ENCODE measurements around the gene MEA1. TPM values are rescaled to one million over a fixed set of nuclear protein-coding genes. Genes with fewer than 3 reads are reported as not detected.

MEA1 gene
- total RNA-seq, 1 donor from 2014 or later = 42.7 TPM

GRCh38 chr6:43035495-43036194 lies 21.9 kb upstream of the MEA1 start:
- Mint-ChIP-seq H3K27me3 (ENCODE audit: unreplicated experiment) (peaks cover 7% of the 10 kb centered on the region), H3K9me3 (ENCODE audit: unreplicated experiment) (no peaks in the 10 kb centered on the region), H3K4me3 (ENCODE audit: unreplicated experiment) (no peak overlapping the region)

GRCh38 chr6:43034190-43034525 lies 20.4 kb upstream of the MEA1 start:
- no peak for TF ChIP-seq CTCF (IDR thresholded peaks at IDR 0.05; ENCODE audit: partially characterized antibody, unreplicated experiment)
- H3K36me3 Mint-ChIP-seq (ENCODE audit: unreplicated experiment) = no peaks in the 10 kb centered on the region
- no peaks in the 10 kb centered on the region for H3K9me3 Mint-ChIP-seq (ENCODE audit: unreplicated experiment)
- H3K4me3 Mint-ChIP-seq (ENCODE audit: unreplicated experiment) = no peak overlapping the region
- peaks cover 2% of the 10 kb centered on the region for H3K4me1 Mint-ChIP-seq (ENCODE audit: low read depth, unreplicated experiment)
- no peak overlapping the region for H3K27ac Mint-ChIP-seq (ENCODE audit: unreplicated experiment)
- H3K27me3 Mint-ChIP-seq (ENCODE audit: unreplicated experiment) = peaks cover 7% of the 10 kb centered on the region
- DNase-seq = no peak

More at GRCh38 chr6:43035495-43036194, 21.9 kb upstream of the MEA1 start:
- Mint-ChIP-seq H3K36me3 (ENCODE audit: unreplicated experiment) (no peaks in the 10 kb centered on the region), H3K27ac (ENCODE audit: unreplicated experiment) (peak overlapping the region; percentile 55), H3K4me1 (ENCODE audit: low read depth, unreplicated experiment) (peaks cover 2% of the 10 kb centered on the region)
- DNase-seq = no peak
- no peak for TF ChIP-seq CTCF (IDR thresholded peaks at IDR 0.05; ENCODE audit: partially characterized antibody, unreplicated experiment)

GRCh38 chr6:43033496-43034189 lies 19.9 kb upstream of the MEA1 start:
- H3K4me3 Mint-ChIP-seq (ENCODE audit: unreplicated experiment) = no peak overlapping the region
- TF ChIP-seq CTCF (IDR thresholded peaks at IDR 0.05; ENCODE audit: partially characterized antibody, unreplicated experiment) = no peak
- H3K4me1 Mint-ChIP-seq (ENCODE audit: low read depth, unreplicated experiment) = peaks cover 2% of the 10 kb centered on the region
- H3K27me3 Mint-ChIP-seq (ENCODE audit: unreplicated experiment) = peaks cover 4% of the 10 kb centered on the region
- no peaks in the 10 kb centered on the region for H3K36me3 Mint-ChIP-seq (ENCODE audit: unreplicated experiment)
- no peak for DNase-seq
- no peaks in the 10 kb centered on the region for H3K9me3 Mint-ChIP-seq (ENCODE audit: unreplicated experiment)
- peak overlapping the region; percentile 5 for H3K27ac Mint-ChIP-seq (ENCODE audit: unreplicated experiment)

GRCh38 chr6:43032326-43032725 lies 18.6 kb upstream of the MEA1 start:
- H3K4me1 Mint-ChIP-seq (ENCODE audit: low read depth, unreplicated experiment) = peaks cover 2% of the 10 kb centered on the region
- no peaks in the 10 kb centered on the region for H3K36me3 Mint-ChIP-seq (ENCODE audit: unreplicated experiment)
- DNase-seq = no peak
- no peak overlapping the region for H3K27ac Mint-ChIP-seq (ENCODE audit: unreplicated experiment)
- peaks cover 2% of the 10 kb centered on the region for H3K27me3 Mint-ChIP-seq (ENCODE audit: unreplicated experiment)
- H3K4me3 Mint-ChIP-seq (ENCODE audit: unreplicated experiment) = no peak overlapping the region
- H3K9me3 Mint-ChIP-seq (ENCODE audit: unreplicated experiment) = no peaks in the 10 kb centered on the region
- TF ChIP-seq CTCF (IDR thresholded peaks at IDR 0.05; ENCODE audit: partially characterized antibody, unreplicated experiment) = no peak

GRCh38 chr6:43029120-43029519 lies 15.4 kb upstream of the MEA1 start:
- Mint-ChIP-seq H3K9me3 (ENCODE audit: unreplicated experiment) (peaks cover 1% of the 10 kb centered on the region), H3K4me1 (ENCODE audit: low read depth, unreplicated experiment) (no peaks in the 10 kb centered on the region), H3K4me3 (ENCODE audit: unreplicated experiment) (no peak overlapping the region), H3K36me3 (ENCODE audit: unreplicated experiment) (no peaks in the 10 kb centered on the region), H3K27ac (ENCODE audit: unreplicated experiment) (no peak overlapping the region), H3K27me3 (ENCODE audit: unreplicated experiment) (peaks cover 2% of the 10 kb centered on the region)
- no peak for TF ChIP-seq CTCF (IDR thresholded peaks at IDR 0.05; ENCODE audit: partially characterized antibody, unreplicated experiment)
- DNase-seq = no peak

Data from glutamatergic neuron (in vitro differentiated cells).